Measurements from ENCODE around the gene SNN.

Gene SNN

DNA sequence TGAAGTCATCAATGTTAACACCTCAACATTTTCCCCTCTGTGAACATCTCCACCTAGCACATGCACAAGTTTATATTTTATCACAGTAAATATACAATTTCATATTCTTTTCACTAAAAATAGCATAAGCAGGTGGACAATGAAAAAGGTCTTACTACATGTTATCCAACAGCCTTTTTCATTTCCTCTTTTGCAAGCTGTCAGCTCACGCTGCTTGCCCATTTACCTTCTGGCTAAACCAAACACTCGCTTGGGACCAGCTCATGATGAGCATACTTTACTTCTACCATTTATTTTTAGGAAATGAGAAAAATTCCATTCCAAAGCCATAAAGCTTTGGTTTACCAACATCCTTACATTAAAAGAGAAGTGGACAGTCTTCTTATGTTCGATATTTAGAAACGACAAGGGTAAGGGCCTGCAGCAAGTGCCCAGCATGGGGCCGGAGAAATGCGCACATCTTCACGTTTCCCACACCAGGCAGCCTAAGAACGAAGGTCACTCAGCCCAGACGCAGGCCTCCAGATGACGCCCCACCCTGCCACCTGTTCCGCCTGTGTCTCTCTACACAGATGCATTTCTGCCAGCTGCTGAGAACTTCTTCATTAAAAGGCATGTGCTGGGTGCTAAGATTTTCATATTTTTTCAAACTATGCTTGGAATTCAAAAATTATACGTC, 13.9 kb downstream of the SNN start:
- DNase-seq, result no peak

DNA sequence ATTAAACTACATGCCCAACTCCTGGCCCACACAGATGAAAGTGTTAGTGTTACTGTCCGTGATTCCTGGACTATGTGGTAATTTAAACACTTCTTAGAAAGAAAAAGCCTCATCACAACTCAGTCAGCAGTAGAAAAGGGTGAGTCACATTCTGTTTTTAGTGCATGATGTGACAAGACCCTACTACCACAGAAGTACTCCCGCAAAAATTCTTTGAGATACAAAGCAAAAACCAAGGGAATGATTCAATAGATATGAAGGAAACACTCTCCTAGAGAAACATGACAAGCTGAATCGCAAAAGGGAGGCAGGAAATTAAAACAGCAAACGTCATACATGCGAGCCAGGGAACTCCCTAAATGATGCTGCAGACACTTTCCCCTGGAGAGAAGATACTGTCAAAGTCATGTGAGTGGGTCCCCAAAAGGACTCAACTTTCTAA, 14.4 kb downstream of the SNN start:
- no peak for DNase-seq

GRCh38 chr16:11683145-11683544, 14.9 kb downstream of the SNN start:
- DNase-seq, result no peak

- no peak for DNase-seq
Measured at GRCh38 chr16:11684231-11685025, 16.2 kb downstream of the SNN start.

DNA sequence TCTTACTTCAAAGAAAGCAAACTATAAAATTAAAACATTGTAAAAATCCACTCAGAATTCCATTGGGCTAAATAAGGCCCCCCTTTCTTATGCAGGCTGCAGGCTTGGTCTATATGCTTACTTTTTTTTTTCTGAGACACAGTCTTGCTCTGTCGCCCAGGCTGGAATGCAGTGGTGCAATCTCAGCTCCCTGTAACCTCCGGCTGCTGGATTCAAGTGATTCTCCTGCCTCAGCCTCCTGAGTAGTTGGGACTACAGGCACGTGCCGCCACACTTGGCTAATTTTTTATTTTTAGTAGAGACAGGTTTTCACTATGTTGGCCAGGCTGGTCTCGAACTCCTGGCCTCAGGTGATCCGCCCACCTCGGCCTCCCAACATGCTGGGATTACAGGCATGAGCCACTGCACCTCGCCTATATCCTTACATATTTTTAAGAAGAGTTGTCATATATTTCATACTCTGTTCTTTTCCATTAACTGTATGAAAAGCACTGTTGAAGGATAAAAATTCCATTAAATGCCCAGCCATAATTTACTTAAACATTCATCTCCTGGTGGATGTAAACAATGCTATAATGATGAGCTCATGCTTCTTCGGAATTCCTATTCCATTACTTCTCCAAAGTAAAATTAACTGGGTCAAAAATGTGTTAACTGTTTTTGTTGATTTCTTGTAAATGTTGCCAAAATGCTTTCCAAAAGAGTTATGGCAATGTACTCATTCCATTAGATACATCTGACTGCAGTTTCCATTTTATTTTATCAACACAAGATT, 17.8 kb downstream of the SNN start:
- DNase-seq, result no peak

- DNase-seq, result no peak
Measured at GRCh38 chr16:11686713-11687380, 18.6 kb downstream of the SNN start.

DNA sequence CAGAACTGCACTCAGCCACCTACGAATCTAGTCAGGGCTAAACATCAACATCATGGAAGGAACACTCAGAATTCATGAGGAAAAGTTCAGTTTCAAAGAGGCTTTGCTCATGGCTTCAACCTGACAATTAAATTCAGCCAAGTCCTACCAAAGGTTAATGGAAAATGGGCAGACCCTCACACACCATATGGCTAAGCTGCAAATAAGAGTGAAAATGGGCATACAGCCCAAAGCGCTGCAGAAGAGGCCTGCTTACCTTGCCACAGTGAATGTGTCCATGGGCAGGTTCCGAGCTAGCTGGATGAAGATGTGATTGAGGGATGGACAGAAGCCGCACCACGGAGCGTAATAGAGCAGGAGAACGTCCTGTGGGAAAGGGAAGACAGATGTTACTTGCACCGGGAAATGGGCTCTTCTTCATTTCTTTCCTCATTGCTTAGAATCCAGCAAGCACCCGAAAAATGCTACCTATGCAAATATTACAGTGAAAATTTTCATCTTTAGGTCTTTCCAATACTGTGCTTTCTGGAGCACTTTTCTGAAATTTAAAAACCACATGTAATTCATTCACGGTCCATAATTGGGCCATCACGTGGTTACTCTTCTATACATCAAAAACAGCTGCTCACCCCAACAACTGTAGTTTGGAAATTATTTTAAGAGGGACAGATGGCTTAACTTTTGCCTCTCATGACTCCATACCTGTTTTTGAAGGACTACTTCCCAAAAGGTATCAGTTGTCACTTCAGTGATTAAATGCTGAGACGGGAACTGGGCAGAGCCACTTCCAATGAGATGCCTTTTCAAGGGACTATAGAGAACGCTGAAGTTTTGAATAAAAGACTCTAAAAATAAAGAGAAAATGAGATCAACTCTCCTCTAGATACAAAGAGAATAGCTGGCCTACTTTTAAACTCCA, 19.6 kb downstream of the SNN start:
- DNase-seq, result no peak

DNA sequence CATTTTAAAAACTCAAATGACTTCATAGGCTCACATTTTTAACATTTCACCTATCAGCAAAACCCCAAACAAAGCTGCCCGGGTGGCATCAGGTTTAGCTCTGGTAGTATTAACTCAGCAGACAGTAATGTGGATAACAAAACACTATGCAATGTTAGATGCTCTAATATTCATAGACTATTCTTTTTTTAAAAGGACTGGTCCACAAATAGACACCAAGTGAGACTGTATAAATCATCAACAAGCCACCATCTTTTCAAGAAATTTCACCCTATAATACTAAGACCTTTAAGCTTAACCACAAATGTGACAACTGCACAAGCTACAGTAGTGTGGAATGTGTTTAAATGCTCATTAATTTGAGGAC, 20.2 kb downstream of the SNN start:
- DNase-seq, result no peak

- no peak for DNase-seq
Measured at GRCh38 chr16:11689031-11689840, 21.0 kb downstream of the SNN start.

- DNase-seq, result no peak
Measured at GRCh38 chr16:11691235-11691634, 23.0 kb downstream of the SNN start.

DNA sequence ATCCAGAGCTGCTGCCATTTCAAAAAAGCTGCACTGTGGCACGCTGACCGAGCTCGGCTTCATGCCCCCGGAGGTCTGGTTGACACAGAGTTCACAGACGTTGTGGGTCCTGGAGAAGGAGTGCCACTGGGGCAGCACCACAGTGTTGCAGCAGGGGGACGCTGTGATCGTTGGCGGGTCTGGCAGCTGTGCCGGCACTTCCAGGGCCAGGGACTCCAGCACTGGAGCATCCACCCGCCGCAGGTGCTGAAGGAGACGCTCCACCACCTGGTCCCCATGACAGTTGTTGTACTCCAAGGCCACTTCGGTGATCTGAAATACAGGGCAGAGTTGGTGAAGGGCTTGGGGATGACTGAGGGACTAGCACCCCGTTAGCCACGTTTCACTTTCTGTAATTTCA, 23.5 kb downstream of the SNN start:
- DNase-seq, result no peak

GRCh38 chr16:11692171-11692570, 23.9 kb downstream of the SNN start:
- DNase-seq, result no peak

GRCh38 chr16:11692651-11693050, 24.4 kb downstream of the SNN start:
- DNase-seq, result no peak

GRCh38 chr16:11696266-11697012, 28.2 kb downstream of the SNN start:
- DNase-seq, result no peak

GRCh38 chr16:11697319-11697718, 29.1 kb downstream of the SNN start:
- DNase-seq, result no peak

DNA sequence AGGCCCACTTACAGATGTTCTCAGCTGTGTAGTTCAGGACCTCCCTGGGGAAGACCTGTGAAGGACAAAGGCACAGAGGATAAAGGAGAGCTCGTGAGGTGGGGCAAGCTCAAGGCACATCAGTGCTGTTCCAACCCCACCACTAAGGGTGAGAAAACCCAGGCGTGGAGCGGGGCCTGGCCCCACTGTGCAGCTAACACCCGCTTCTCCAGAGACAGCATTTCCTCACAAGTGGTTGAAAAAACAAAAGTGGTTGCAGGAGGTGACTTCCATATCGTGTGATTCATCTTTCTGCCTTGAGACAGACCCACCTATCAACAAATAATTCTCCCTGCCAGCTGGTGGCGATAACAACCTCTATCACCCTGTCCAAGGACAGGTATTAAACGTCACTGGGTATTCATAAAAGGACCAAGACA, 30.0 kb downstream of the SNN start:
- DNase-seq, result peak; percentile 12

- no peak for DNase-seq
Measured at GRCh38 chr16:11699234-11699894, 31.1 kb downstream of the SNN start.

DNA sequence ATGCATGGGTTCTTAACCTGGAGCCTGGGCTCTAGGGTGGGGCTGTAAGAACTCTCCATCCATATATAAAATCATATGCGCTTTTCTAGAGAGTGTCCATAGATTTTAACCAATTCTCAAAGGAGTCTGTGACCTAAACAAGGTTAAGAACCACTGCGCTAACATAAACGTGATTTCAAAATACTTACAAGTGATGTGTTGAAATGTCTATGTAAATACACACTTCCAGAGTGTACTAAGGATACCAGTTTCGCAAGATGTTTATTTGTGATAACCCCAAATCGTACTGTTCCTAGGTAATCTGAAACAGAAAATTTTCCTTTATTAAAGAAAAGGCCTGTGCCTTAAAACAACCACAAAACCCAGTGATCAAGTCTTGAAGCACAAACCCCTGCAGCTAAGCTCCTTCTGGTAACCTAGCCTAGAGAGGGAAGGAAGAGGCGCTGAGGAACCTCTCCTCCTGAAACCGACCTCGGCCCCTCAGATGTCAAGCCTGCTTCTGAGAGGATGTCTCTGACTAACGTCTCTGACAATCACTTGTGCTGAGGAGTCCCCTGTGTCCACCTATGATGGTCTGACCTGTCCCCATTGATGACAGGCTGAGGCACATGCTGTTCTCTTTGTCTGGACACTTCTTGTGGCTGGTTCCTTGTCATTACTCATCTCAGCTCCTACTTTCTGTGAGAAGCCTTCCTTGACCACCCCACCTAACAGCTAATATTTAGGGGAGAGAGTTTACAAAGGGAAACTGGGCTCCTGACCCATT, 32.2 kb downstream of the SNN start:
- DNase-seq, result no peak
